NCI-H2029 treated with DMSO at 0.1 percent for 48 hours (cell line): ENCODE data around the gene FCMR.
A peak's percentile ranks its signal among the peaks of the same experiment; 100 is the strongest.
"Not testable (repeated sequence)": the region's sequence is repeated elsewhere in the genome, so short reads cannot be mapped to it uniquely, and the experiment has no call there.

Experiments used
- DNase-seq: peaks from one replicate; lab custom pipeline; 2025; lab: John Stamatoyannopoulos, UW

FCMR gene

DNA sequence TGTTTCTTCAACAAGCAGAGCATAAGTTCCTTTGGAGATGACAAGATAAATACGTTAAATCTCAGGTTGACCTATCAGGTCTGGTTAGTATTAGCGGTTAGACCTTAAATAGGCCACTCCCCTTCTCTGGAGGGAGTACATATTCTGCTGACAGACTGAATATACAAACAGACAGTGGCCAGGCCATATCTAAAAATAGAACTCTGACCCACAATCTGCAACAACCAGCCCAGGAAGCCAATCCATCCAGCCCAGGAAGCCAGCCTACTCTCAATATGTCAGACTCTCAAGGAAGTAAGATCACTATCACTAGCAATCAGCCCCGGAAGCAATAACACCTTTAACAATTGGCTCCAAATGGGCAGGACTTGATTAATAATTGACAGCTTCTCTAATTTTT lies 49.6 kb downstream of the FCMR start:
- no peak for DNase-seq

GRCh38 chr1:206868264-206868663 lies 53.5 kb downstream of the FCMR start:
- no peak for DNase-seq

GRCh38 chr1:206867716-206868115 lies 54.0 kb downstream of the FCMR start:
- DNase-seq: no peak

DNA sequence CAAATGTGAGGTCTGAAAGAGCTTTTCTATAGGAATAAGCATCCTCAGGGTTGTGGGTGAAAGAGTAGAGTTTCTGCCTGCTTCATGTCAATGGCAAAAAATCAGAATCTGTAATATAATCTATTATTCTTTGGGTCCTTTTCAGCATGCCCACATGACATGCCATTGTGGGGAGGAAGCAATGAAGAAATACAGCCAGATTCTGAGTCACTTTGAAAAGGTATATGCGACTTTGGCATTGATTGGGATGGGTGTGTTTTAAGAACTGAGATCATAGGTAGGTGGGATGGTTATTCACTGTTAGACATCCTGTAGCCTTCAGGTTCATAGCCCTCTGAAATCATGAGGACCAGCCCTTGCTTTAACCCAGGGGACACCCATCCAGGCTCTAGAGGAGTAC lies 54.5 kb downstream of the FCMR start:
- no peak for DNase-seq

DNA sequence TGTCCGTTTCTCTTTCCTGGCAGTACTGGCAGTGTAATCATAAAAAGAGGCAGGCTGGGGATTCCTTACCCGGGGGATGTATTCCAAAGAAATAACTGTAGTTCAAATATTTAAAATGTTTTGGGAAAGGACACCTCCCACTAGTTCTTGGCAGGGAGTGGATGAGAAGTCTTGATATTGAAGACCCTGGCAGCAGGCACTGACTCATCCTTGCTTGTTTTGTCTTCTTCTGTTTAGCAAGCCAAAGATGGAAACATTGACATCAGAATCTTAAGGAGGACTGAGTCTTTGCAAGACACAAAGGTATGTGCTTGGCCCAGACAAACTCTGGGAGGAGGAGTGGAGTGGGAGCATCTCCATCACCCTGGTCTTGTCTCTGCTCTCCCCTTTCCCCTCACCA lies 55.7 kb downstream of the FCMR start:
- DNase-seq: no peak

DNA sequence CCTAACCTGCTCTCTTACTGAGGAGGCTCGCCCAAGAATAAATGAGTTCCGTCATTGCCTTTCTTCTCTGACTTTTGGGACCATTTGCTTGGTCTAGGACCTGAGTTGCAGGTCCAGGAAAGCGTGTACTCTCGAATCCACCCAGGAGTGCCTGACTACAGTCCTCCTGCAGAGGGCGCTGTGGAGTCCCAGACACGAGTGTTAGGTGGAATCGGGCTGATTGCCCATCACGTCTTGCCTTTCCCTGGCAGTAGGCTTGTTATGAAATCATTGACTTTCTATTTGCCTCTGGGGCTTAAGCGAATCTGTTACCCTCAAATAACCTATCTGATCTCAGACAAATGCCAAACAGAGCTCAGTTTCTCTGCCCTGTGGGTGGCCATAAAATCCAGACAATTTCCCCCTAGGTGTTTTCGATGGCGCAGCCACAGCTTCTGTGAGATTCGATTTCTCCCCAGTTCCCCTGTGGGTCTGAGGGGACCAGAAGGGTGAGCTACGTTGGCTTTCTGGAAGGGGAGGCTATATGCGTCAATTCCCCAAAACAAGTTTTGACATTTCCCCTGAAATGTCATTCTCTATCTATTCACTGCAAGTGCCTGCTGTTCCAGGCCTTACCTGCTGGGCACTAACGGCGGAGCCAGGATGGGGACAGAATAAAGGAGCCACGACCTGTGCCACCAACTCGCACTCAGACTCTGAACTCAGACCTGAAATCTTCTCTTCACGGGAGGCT lies 56.6 kb downstream of the FCMR start, which contains the start of gene IL20:
TSS of gene IL20 (plus strand) at position 685 of the 733 bp plus-strand sequence. CDS start 230 bp downstream, outside the sequence.
- peak; percentile 7 for DNase-seq

GRCh38 chr1:206863266-206863665 lies 58.5 kb downstream of the FCMR start:
- DNase-seq: peak; percentile 40

- no peak for DNase-seq
Observed at GRCh38 chr1:206860165-206860564, 61.6 kb downstream of the FCMR start.

DNA sequence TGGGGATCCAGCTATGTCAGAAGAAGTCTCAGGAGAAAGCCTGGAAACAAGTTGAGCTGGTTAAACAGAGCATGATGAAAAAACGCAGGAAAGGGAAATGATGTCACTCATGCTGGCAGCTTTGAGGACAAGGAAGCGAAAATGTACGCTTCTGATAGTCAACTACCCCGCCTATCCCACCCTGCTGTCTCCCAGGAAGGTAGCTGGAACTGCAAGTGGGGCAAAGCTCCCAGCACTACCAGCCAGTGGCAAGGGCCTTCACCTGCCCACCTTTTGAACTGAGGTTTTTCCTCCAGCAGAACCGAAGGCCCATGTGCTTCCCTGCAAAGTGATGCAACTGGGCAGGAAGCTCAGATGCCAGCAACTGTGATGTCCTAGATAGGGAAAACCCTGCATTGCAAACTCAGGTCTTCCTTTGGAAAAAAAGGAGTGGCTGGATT lies 62.6 kb downstream of the FCMR start:
- DNase-seq: no peak

DNA sequence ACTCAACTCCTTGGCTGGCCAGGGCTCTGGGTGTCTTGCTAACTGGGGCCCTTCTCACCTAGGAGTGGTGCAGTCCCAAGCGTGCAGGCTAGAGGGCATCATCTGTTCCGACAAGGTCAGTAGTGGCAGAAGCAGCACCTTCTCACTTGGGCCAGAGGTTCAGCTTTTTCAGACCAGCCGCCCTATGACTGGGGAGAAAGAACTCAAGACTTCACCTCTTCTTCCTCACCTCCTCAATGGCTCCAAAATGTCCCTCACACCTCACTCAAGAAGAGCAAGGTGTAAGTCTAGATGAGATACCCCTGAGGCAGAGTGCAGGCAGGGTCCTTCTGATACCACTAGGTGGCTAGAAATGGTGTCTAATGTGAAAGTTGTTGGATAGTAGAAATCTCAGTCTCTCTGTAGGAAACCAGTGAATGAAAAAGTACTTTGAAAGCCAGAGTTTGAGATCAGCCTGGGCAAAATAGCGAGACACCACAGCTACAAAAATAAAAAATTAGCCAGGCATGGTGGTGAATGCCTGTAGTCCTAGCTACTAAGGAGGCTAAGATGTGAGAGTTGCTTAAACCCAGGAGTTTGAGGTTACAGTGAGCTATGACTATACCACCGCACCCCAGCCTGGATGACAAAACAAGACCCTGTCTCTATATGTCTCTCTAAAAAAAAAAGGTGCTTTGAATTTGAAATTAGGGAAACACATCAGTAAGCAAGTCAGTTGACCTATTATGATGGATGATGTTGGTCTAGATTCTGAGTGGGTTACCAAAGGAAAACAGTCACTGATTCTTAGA lies 64.9 kb downstream of the FCMR start:
- no peak for DNase-seq

DNA sequence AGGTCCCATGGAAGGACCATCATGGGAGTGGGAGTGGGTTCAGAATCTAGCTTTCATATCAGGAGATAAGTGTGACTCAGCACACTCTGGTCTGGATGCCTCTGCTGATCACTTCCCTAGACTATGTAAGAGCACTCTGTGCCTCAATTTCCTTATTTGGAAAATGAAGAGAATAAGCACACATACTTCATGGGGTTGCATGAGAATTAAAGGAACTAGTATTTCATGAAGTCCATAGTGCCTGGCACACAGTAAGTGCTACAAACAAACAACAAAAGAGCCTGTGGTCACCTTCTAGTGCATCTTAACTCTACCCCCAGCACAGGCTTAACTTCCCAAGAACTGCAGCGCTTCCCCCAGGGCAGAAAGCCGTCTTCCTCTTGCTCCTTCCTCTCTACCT lies 65.9 kb downstream of the FCMR start:
- DNase-seq: no peak

GRCh38 chr1:206854401-206855129 lies 67.2 kb downstream of the FCMR start:
- DNase-seq: peak; percentile 54

DNA sequence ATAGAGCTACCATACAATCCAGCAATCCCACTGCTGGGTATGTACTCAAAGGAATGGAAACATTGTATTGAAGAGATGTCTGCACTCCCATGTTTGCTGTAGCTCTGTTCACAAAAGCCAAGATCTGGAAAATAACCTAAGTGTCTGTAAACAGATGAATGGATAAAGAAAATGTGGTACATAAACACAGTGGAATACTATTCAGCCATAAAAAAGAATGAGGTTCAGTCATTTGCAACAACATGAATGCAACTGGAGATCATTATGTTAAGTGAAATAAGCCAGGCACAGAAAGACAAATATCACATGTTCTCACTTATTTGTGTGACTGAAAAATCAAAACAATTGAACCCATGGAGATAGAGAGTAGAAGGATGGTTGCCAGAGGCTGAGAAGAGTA lies 68.0 kb downstream of the FCMR start:
- not testable (repeated sequence) for DNase-seq
